GM21723 (cell line): Measurements from ENCODE around the gene HSF2BP.
"Not testable (repeated sequence)": the region's sequence is repeated elsewhere in the genome, so short reads cannot be mapped to it uniquely, and the experiment has no call there.

Source experiments
- ATAC-seq: cut with Tn5 transposase; IDR thresholded peaks from one replicate; pipeline ENCODE4 v1.9.1; 2021; ENCODE audit warnings: mild to moderate bottlenecking, moderate library complexity; ENCODE audit not compliant: unreplicated experiment

HSF2BP gene

DNA sequence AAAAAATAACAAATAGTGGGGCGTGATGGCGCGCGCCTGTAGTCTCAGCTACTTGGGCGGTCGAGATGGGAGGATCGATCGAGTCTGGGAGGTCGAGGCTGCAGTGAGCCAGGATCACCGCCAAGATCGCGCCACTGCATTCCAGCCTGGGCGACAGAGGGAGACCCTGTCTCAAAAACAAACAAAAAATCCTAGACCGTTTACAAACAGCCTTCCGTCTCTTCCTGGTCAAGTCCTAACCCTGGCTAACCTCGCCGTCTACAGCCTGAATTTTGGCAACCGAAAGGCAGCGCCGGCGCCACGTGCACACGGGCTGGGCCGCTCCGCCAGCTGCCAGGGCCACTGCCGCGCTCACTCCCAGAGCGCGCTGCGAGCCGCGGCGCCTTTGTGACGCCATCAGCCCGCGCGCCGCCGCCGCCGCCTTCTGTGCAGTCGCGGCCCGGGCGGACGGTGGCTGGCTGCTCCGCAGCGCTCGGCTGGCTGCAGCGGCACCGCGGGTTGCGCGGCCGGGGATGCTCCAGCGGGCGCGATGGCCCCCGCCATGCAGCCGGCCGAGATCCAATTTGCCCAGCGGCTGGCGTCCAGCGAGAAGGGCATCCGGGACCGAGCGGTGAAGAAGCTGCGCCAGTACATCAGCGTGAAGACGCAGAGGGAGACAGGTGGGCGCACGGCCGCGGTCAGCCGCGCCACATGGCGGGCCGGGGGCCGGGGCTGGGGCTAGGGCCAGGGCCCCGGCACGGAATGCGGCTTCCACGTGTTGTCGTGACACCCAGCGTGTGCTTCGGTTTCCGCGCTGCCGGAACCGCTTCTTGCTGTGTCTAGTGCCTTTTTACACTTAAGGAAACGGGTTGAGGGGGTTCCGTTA lies at the start of gene HSF2BP, which contains the start of gene RRP1B:
HSF2BP (minus strand) TSS at position 353 of the 865 bp plus-strand sequence. CDS start 1,392 bp downstream, outside the sequence.
RRP1B (plus strand) TSS at position 425 of the 865 bp plus-strand sequence; CDS start at position 530, 105 bp downstream.
- peak; percentile 74 for ATAC-seq

DNA sequence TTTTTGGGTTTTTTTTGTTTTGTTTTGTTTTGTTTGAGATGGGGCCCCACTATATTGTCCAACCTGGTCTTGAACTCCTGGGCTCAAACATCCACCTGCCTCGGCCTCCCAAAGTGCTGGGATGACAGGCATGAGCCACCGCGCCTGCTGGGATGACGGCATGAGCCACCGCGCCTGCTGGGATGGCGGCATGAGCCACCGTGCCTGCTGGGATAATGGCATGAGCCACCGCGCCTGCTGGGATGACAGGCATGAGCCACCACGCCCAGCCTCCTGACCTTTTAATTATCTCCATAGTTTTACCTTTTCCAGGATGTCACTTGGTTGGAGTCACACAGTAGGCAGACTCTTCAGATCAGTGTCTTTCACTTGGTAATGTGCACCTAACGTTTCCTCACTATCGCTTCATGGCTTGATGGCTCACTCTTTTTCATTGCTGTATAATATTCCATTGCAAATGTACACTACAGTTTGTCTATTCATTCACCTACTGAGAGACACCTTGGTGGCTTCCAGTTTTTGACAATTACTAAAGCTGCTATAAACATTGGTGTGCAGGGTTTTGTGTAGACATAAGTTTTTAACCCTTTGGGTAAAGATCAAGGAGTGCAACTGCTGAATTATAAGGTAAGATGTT lies 49.6 kb upstream of the HSF2BP start:
- no peak for ATAC-seq

DNA sequence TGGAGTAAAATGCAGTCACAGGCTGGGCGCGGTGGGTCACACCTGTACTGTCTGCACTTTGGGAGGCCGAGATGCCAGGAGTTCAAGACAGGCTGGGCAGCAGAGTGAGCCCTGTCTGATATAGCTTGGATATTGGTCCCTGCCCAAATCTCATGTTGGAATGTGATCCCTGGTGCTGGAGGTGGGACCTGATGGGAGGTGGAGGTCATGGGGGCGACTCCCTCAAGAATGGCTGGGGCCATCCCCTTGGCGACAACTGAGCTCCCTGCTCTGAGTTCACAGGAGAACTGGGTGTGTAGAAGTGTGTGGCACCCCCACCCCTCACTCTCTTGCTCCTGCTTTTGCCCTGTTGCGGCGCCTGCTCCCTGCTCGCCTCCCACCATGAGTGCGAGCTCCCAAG lies 48.2 kb upstream of the HSF2BP start:
- ATAC-seq, result no peak

DNA sequence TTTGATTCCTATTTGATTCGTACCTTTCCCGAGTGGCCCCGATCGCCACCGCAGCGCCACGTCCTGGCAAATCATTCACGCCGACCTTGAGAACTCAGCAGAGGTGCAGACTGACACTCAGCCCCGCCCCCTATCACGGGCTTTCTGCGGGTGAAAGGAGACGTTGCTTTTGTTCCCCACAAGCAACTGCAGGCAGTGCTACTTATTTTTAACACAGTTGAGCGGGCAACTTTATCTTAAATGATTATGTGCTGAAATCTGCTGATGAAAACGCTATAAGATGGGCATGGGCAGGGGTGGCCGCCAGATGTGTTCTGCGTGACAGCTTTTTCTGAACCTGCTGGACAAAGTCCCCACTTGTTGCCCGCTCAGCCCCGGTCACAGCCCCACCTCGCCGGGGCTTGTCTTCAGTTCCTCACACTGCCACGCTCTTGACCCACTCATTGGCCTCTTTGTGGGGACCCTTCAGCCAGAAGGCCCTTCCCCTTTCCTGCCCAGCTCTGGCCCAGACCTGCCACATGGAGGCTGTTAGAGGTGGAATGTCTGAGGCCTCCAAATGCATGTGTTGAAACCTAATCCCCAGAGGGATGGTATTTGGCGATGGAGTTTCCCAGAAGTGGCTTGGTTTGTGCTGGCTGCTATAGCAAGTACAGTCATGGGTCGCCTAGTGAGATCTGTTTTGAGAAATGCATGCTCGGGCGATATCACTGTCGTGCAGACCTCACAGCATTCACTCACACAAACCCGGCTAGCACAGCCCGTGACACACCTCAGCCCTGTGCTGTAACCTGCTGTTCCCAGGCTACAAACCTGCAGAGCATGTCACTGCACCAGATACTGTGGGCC lies 44.0 kb upstream of the HSF2BP start:
- ATAC-seq, result no peak

DNA sequence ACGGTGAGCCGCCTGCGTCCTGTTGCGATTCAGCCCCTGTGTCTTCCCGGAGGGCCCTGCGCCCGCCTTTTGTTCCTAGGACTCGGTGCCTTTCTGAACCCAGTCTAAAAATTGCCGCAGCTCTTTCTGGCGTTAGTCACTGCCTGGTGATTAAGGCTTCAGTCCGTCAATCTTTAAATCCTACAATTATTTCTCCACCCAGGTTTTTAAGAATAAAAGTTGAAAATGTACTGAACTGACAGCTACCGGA lies 43.4 kb upstream of the HSF2BP start:
- ATAC-seq, result no peak

DNA sequence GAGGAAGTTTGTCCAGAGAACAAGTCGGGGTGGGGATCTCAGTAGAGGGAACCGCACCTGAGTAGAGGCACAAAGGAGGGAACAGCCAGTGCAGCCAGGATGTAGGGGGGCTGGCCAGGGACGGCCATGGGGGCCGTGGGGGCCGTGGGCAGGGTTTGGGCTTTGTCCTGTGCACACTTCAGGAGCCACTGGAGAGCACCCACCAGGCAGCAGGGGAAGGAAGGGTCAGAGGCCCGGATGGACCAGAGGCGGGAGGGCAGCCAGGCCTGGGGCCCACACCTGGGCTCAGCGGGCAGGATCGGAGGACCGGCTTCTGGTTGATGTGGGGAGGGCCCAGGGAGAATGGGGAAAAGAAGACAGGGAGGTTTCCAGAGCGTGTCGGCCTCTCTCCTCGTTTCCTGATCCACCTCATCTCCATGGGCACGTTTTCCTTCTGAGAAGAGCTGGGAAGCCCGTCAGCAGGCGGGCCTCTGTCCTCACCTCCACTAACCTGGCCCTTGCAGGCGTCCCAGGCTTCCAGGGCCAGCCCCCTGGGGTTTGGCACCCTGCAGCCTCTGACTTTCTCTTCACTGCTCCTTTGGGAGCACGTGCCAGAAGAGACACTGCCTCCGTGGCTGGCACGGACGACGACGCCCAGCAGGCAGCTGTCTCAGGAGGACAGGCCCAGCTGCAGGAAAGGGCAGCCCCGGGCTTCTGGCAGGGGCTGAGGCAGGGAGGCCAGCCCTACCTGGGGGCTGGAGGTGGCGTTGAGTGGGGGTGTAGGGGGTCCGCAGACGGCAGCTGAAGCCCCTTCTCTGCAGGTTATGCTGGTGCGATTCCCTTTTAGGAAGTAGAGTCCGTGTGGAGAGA lies 42.9 kb upstream of the HSF2BP start:
- no peak for ATAC-seq

DNA sequence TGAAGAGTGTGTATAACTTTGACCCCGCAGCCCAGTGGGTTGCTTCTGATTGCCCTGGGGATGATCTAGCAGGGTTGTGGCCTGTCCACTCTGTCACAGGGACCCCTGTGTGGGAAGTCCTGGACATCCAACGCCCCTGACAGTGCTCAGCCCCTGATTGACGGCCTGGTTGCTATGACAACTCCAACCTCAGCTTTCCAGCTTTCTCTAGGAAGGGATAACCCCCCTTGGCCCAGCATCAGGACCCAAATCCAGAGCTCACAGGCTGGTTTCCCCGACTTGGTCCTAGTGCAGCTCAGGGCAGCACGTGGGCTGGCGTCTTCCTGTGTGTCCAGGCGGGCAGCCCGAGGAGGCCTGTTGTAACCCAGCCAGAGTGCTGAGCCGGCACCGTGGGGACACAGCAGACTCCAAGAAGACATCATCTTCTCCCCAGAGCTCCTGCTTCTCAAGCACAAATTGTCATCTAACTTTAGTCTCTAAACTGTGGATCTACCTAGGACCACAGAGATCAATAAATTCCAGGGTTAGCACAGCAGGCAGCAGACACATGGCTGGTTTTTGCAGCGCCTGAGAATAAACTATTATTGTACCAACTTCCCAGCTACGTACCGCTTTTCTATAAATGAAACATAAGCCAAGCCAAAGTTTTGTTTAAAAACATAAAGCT lies 40.8 kb upstream of the HSF2BP start:
- ATAC-seq, result no peak

DNA sequence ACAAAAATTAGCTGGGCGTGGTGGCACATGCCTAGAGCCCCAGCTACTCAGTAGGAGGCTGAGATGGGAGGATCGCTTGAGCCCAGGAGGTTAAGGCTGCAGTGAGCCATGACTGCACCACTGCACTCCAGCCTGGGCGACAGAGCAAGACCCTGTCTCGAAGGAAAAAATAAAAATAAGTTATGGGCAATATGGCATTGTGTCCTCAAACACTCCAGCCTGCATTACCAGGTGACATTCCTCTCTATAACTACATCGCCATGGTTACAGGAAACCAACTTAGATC lies 40.1 kb upstream of the HSF2BP start:
- ATAC-seq, result not testable (repeated sequence)

DNA sequence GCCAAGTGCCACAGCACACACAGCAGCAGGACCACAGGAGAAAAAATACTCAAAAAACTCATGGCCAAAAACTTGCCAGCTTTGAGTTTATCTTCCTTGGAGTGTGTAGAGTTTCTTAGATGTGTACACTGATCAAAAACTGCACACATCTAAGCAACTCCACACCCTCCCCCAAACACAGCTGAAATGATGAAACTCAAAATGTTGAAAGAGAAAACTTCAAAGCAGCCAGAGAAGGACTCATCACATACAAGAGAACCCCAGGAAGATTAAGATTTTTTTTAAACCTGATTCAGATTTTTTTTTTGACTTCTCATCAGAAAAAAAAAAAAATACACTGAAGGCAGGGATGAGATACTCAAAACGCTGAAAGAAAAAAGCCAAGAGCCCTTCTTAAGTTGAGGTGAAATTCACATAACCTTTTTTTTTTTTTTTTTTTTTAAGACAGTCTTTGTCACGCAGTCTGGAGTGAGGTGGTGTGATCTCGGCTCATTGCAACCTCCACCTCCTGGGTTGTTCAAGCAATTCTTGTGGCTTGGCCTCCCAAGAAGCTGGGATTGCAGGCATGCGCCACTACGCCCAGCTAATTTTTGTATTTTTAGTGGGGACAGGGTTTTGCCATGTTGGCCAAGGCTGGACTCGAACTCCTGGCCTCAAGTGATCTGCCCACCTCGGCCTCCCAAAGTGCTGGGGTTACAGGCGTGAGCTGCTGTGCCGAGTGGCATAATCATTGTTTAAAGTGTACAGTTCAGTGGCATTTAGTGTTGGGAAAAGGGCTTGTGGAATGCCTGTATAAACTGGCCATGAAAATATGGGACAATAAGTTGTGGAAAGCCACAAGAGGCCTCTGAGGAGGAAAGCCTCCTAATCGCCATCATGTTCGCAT lies 38.7 kb upstream of the HSF2BP start:
- ATAC-seq, result no peak

DNA sequence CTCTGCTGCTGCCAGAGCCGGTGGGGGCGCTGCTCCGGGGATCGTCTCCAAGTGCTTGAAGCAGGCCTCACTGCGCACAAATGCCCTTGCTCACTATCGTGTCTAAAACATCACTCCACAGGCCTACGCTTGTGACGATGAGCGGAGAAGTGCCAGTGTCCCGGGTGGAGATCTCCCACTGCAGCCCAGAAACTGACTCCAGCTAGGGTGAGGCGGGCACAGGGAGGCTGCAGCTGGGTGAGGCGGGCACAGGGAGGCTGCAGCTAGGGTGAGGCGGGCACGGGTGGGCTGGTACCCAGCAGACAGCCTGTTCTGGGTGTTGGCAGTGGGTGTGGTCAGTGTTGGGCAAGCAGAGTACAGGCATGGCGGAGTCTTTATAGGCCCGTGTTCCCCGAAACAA lies 36.9 kb upstream of the HSF2BP start:
- ATAC-seq, result no peak

DNA sequence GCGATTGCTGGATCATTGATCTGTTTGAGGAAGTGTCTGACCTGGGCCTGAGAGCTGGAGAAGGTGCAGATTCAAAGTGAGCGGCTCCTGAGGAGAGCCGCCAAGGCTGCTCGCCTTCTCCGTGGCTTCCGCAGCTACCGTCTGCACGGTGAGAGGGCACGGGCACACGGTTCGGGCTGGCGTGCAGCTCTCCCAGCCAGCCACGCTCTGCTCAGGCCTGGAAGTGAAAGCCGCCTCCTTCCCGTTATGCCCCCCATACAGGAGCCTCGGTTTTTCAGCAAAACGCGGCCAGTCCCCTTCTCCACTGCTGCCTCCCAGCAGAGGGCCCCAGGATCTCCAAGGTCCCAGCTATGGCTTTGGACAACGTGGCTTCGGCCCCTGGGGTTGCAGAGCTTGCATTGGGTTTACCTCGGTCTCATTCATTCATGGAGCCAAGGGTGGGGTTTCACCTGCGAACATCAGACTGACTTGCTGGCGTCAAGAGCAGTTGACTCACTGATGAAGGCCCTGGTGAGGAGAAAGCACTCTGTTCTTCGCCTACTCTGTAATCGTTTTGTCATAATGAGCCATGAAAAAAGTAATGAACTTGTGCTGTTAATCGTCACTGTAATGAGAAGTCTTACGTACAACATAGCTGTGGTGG lies 35.3 kb upstream of the HSF2BP start:
- no peak for ATAC-seq

DNA sequence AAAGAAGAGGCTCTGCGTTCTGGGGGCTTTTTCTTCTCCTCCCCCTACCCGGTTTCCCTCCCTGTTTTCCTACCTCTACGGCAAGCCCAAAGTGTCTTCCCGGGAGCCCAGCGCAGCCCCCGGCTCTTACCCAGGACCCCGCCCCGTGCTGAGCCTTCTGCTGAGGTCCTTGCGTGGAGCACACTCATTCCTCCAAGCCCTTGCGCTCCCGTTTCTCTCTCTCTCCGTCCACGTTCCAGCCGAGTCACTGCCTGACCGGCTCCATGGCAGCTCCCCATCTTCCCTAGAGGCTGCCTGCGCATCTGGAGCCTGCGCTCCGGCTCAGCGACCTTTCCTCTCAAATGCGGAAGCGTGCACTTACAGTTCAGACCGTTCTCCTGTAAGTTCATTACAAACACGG lies 34.7 kb upstream of the HSF2BP start:
- no peak for ATAC-seq

DNA sequence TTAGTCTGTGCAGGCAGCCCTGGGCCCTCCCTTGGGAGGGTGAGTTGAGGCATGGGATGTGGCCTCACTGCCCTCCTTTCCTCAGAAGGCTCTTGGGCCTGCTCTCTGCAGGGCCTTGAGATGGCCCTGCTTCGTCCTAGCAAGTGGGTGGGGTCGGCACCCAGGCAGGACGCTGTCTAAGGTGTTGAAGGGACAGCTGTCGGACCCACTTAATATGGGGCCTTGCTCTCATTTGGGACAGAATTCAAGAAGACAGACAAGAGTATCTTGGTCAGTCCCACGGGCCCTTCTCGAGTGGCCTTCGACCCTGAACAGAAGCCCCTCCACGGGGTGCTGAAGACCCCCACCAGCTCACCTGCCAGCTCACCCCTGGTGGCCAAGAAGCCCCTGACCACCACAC lies 33.7 kb upstream of the HSF2BP start:
- no peak for ATAC-seq

DNA sequence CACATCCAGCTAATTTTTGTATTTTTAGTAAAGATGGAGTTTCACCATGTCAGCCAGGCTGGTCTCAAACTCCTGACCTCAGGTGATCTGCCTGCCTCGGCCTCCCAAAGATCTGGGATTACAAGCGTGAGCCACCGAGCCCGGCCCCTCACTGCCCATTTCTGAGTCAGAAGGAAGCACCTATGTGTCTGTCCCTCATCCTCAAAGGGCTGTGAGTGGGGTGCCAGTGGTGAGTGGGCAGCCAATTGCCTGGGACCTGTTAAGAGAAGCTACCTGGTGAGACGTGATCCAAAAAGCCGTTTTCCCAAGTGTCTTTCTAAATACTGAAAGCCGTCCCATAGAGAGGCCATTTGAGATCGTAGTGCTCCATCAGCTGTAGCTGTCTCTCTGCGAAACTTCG lies 32.5 kb upstream of the HSF2BP start:
- no peak for ATAC-seq

DNA sequence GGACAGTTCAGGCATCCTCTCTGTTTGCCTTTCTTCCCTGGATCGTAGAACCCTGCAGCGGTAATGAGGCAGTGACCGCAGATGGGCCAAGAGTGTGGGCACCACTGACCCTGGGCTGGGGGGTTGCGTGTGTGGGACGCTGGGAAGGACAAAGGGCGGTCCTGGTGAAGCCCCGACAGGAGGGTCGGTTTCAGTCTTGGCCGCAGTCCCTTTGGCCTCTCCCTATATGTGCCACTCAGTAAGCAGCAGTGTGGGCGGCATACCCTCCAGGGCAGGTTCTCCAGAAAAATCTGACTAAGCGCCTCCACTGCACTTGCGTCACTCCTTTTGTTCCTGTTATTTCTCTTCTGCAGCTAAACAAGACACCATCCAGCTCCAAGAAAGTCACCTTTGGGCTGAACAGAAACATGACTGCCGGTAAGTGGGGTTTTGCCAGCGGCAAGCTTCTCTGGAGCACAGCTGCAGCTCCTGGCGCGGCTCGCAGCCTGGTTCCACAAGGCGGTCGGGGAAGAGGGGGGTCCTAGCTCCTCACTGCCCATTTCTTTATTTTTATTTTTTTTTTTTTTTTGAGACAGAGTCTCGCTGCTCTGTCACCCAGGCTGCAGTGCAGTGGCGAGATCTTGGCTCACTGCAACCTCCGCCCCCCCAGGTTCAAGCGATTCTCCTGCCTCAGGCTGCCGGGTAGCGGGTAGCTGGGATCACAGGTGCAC lies 32.0 kb upstream of the HSF2BP start:
- no peak for ATAC-seq

DNA sequence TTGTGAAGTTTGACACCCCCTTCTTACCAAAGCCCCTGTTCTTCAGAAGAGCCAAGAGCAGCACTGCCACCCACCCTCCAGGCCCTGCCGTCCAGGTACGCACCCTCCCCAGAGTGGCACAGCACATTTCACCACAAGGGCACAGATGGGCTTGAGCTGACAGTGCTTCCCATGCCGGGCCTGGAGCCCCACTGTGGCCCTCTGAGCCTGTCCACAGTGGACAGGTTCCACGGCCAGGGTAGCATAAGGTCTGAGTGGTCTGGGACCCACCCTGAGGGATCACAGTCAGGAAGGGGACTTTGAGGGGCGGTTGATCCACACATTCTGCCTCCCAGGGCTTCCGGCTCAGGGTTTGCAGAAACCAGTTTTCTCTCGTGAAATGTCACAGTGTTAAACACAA lies 31.1 kb upstream of the HSF2BP start:
- ATAC-seq, result no peak

DNA sequence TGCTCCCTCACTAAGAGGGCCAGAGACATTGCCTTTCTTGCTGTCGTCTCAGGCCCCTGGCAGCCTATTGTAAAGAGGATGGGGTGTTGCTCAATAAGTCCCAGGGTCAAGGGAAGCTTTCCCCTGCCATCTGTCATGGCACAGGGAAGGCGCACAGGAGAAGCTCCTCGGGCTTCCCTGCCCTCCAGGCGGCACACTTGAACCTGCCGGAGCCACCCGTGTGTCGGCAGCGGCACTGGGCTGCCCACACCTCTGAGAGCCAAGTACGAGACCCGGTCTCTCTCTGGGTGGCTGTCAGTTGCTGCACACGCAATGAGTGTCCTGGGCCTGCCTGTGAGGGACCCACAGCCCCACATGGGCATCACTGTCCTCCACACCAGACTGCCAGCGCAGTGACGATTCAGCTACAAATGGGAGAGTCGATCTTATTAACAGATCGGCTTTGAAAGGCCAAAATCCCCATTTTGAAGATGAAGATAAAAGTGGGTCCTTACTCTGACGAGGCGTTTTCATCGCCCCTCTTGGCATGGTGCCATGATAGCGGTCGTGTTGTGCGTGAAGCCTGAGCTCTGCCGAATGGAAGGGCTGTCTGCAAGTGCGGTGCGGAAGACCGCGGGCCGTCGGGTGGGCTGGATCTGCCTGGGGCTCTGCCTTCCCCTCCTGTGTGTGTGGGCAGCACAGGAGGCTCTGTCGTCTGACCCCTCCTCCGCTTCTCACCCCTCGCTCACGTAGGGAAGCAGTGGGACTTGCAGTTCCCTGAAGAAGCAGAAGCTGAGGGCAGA lies 30.5 kb upstream of the HSF2BP start:
- no peak for ATAC-seq

DNA sequence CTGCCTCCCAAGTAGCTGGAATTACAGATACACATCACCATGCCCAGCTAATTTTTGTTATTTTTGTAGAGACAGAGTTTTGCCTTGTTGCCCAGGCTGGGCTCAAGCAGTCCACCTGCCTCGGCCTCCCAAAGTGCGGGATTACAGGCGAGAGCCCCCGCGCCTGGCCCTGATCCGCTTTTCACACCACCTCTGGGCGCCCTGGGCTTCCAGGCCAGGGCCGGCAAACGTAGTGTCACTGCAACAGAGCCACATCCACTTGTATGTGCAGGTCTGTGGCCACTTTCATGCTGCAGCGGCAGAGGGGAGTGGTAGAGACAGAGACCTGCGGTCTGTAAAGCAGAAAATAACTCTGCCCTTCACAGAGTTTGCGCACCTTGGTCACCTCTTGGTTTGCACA lies 29.6 kb upstream of the HSF2BP start:
- ATAC-seq, result no peak
